T-helper 9 cell (primary cell): Measurements from ENCODE around the gene UBR4.

Experiments used
- DNase-seq: peaks from one replicate; pipeline ENCODE4 v3.0.0-alpha.2; 2020

The UBR4 gene

GRCh38 chr1:19032701-19033514 lies 177.2 kb downstream of the UBR4 start:
- no peak for DNase-seq

- no peak for DNase-seq
Measured at GRCh38 chr1:19032413-19032695, 177.7 kb downstream of the UBR4 start.

GRCh38 chr1:19029191-19030085 lies 180.6 kb downstream of the UBR4 start:
- no peak for DNase-seq

GRCh38 chr1:19028546-19029129 lies 181.4 kb downstream of the UBR4 start:
- DNase-seq = no peak

GRCh38 chr1:19028110-19028509 lies 182.0 kb downstream of the UBR4 start:
- DNase-seq = no peak
